Measurements from ENCODE around the gene UCMA.

GRCh38 chr10:13263591-13263990 lies 29.4 kb upstream of the UCMA start:
- no peak for TF ChIP-seq CTCF (IDR thresholded peaks at IDR 0.05; ENCODE audit: low read depth, low read length)
- TF ChIP-seq EZH2phosphoT487 (IDR thresholded peaks at IDR 0.05; ENCODE audit: low read depth): no peak
